Activated CD4-positive, alpha-beta T cell treated with anti-CD3 and anti-CD28 coated beads, Interleukin-2, amount 10 ng/mL, durations not matched to agents 7 days and 5 days (primary cell): ENCODE measurements around the gene PTCRA. TPM values are rescaled to one million over a fixed set of nuclear protein-coding genes. Genes with fewer than 3 reads are reported as not detected.

ENCODE experiments used
- CTCF ChIA-PET: fragments of 350-600 bp; sonication (Branson Sonifier 250); formaldehyde crosslinking; loops from one replicate; lab custom pipeline; 2021; ENCODE audit warnings: antibody characterized with exemption; lab: Charles Lee
- POLR2A ChIA-PET: fragments of 350-600 bp; sonication (Branson Sonifier 250); formaldehyde crosslinking; loops from one replicate; lab custom pipeline; 2021; ENCODE audit warnings: antibody characterized with exemption; lab: Charles Lee
- DNase-seq: peaks from one replicate; pipeline ENCODE4 v3.0.0-alpha.2; 2020
- H3K27ac Mint-ChIP-seq: one replicate; pipeline ENCODE4 v1.8.0; 2021; ENCODE audit warnings: mild to moderate bottlenecking, moderate library complexity, mixed read lengths
- H3K27me3 Mint-ChIP-seq: one replicate; pipeline ENCODE4 v1.8.0; 2021; ENCODE audit warnings: mixed read lengths
- H3K36me3 Mint-ChIP-seq: one replicate; pipeline ENCODE4 v1.8.0; 2021; ENCODE audit warnings: low read depth, mixed read lengths
- H3K4me1 Mint-ChIP-seq: one replicate; pipeline ENCODE4 v1.8.0; 2021; ENCODE audit warnings: mixed read lengths
- H3K4me3 Mint-ChIP-seq: one replicate; pipeline ENCODE4 v1.8.0; 2021; ENCODE audit warnings: mild to moderate bottlenecking, moderate library complexity, mixed read lengths
- H3K9me3 Mint-ChIP-seq: one replicate; pipeline ENCODE4 v1.8.0; 2021; ENCODE audit warnings: mixed read lengths
- total RNA-seq, 2 experiments: library from RNA; stranded (reverse); gene quantifications; one replicate each; pipeline ENCODE4 v1.2.3, GENCODE V29; 2021

PTCRA gene
- total RNA-seq, 2 experiments from 2014 or later: not detected

GRCh38 chr6:42960243-42961019, 44.6 kb downstream of the PTCRA start, which contains the start of gene GNMT:
Gene GNMT (plus strand): TSS chr6:42960754. CDS start chr6:42960768, 14 bp downstream.
- Mint-ChIP-seq H3K9me3 (no peaks in the 10 kb centered on the region), H3K27me3 (peaks cover 4% of the 10 kb centered on the region), H3K27ac (no peak within 1 kb of the TSS), H3K4me1 (peaks cover 10% of the 10 kb centered on the region), H3K36me3 (peaks cover 8% of the 10 kb centered on the region), H3K4me3 (peak within 1 kb of the TSS; percentile 40)
- ChIA-PET CTCF (interaction anchor here (0.5 to 2.0 kb wide), 8 partner anchors 10 to 358 kb away, joined by 3 to 7 read pairs (median 4); no protein-coding TSS in a partner anchor), POLR2A (no interaction called here)
- peak; percentile 27 for DNase-seq

GRCh38 chr6:42961020-42961470, 45.2 kb downstream of the PTCRA start:
- CTCF ChIA-PET: interaction anchor here (0.6 to 2.0 kb wide), 6 partner anchors 10 to 358 kb away, joined by 3 to 7 read pairs (median 4); partner anchors contain the start of gene PEX6
- H3K4me3 Mint-ChIP-seq: no peak overlapping the region

GRCh38 chr6:42962096-42962495, 46.2 kb downstream of the PTCRA start:
- H3K9me3 Mint-ChIP-seq: no peaks in the 10 kb centered on the region
- ChIA-PET CTCF (interaction anchor here (0.9 to 1.3 kb wide), 2 partner anchors 17 to 18 kb away, joined by 3 to 5 read pairs; partner anchors contain the start of gene PEX6), POLR2A (no interaction called here)
- no peak overlapping the region for H3K27ac Mint-ChIP-seq
- H3K4me3 Mint-ChIP-seq: no peak overlapping the region
- H3K27me3 Mint-ChIP-seq: peaks cover 4% of the 10 kb centered on the region
- peaks cover 10% of the 10 kb centered on the region for H3K4me1 Mint-ChIP-seq
- peaks cover 10% of the 10 kb centered on the region for H3K36me3 Mint-ChIP-seq
- DNase-seq: no peak

More at GRCh38 chr6:42961020-42961470, 45.2 kb downstream of the PTCRA start:
- Mint-ChIP-seq H3K27ac (no peak overlapping the region), H3K4me1 (peaks cover 10% of the 10 kb centered on the region), H3K27me3 (peaks cover 4% of the 10 kb centered on the region), H3K9me3 (no peaks in the 10 kb centered on the region), H3K36me3 (peaks cover 10% of the 10 kb centered on the region)
- POLR2A ChIA-PET: no interaction called here
- DNase-seq: no peak

GRCh38 chr6:42962502-42963178, 46.8 kb downstream of the PTCRA start:
- DNase-seq: no peak
- peaks cover 10% of the 10 kb centered on the region for H3K4me1 Mint-ChIP-seq
- no peak overlapping the region for H3K4me3 Mint-ChIP-seq
- H3K27me3 Mint-ChIP-seq: peaks cover 4% of the 10 kb centered on the region
- H3K9me3 Mint-ChIP-seq: no peaks in the 10 kb centered on the region
- H3K27ac Mint-ChIP-seq: no peak overlapping the region
- peaks cover 11% of the 10 kb centered on the region for H3K36me3 Mint-ChIP-seq
- POLR2A ChIA-PET: no interaction called here
- CTCF ChIA-PET: interaction anchor here (0.9 to 1.3 kb wide), 2 partner anchors 16 to 18 kb away, joined by 3 to 5 read pairs; partner anchors contain the start of gene PEX6

- CTCF ChIA-PET: interaction anchor here (0.9 kb wide), 1 partner anchor 49 kb away, joined by 3 read pairs; no protein-coding TSS in a partner anchor
- no peak overlapping the region for H3K27ac Mint-ChIP-seq
- POLR2A ChIA-PET: no interaction called here
- no peaks in the 10 kb centered on the region for H3K9me3 Mint-ChIP-seq
- H3K4me3 Mint-ChIP-seq: no peak overlapping the region
- peaks cover 11% of the 10 kb centered on the region for H3K36me3 Mint-ChIP-seq
- H3K4me1 Mint-ChIP-seq: peaks cover 10% of the 10 kb centered on the region
- H3K27me3 Mint-ChIP-seq: peaks cover 4% of the 10 kb centered on the region
- DNase-seq: no peak
Measured at GRCh38 chr6:42963179-42963854, 47.5 kb downstream of the PTCRA start.

- peaks cover 10% of the 10 kb centered on the region for H3K4me1 Mint-ChIP-seq
- H3K4me3 Mint-ChIP-seq: no peak overlapping the region
- POLR2A ChIA-PET: no interaction called here
- CTCF ChIA-PET: interaction anchor here (0.7 to 1.4 kb wide), 4 partner anchors 16 to 53 kb away, joined by 3 to 4 read pairs (median 3); partner anchors contain the start of gene PEX6
- no peaks in the 10 kb centered on the region for H3K9me3 Mint-ChIP-seq
- peaks cover 11% of the 10 kb centered on the region for H3K36me3 Mint-ChIP-seq
- H3K27me3 Mint-ChIP-seq: peaks cover 4% of the 10 kb centered on the region
- peak overlapping the region; percentile 31 for H3K27ac Mint-ChIP-seq
- DNase-seq: peak; percentile 55
Measured at GRCh38 chr6:42963855-42964605, 48.2 kb downstream of the PTCRA start.

GRCh38 chr6:42966571-42966970, 50.7 kb downstream of the PTCRA start:
- Mint-ChIP-seq H3K27ac (no peak overlapping the region), H3K4me1 (no peaks in the 10 kb centered on the region), H3K9me3 (no peaks in the 10 kb centered on the region), H3K27me3 (no peaks in the 10 kb centered on the region), H3K4me3 (no peak overlapping the region), H3K36me3 (peaks cover 11% of the 10 kb centered on the region)
- DNase-seq: no peak
- POLR2A ChIA-PET: no interaction called here
- CTCF ChIA-PET: interaction anchor here (0.6 to 0.7 kb wide), 2 partner anchors 177 to 660 kb away, joined by 3 read pairs; no protein-coding TSS in a partner anchor

- ChIA-PET CTCF (interaction anchor here (0.6 to 0.7 kb wide), 2 partner anchors 46 to 659 kb away, joined by 3 to 4 read pairs; no protein-coding TSS in a partner anchor), POLR2A (no interaction called here)
- peaks cover 9% of the 10 kb centered on the region for H3K36me3 Mint-ChIP-seq
- no peaks in the 10 kb centered on the region for H3K9me3 Mint-ChIP-seq
- no peak overlapping the region for H3K4me3 Mint-ChIP-seq
- H3K4me1 Mint-ChIP-seq: no peaks in the 10 kb centered on the region
- H3K27me3 Mint-ChIP-seq: no peaks in the 10 kb centered on the region
- no peak overlapping the region for H3K27ac Mint-ChIP-seq
- DNase-seq: no peak
Measured at GRCh38 chr6:42967228-42967627, 51.4 kb downstream of the PTCRA start.

GRCh38 chr6:42968126-42968701, 52.4 kb downstream of the PTCRA start:
- CTCF ChIA-PET: no interaction called here

GRCh38 chr6:42968783-42969182, 52.9 kb downstream of the PTCRA start:
- Mint-ChIP-seq H3K27ac (no peak overlapping the region), H3K36me3 (peaks cover 9% of the 10 kb centered on the region), H3K27me3 (no peaks in the 10 kb centered on the region), H3K9me3 (no peaks in the 10 kb centered on the region), H3K4me1 (no peaks in the 10 kb centered on the region), H3K4me3 (no peak overlapping the region)
- ChIA-PET CTCF (no interaction called here), POLR2A (no interaction called here)
- no peak for DNase-seq

More at GRCh38 chr6:42968126-42968701, 52.4 kb downstream of the PTCRA start:
- Mint-ChIP-seq H3K4me3 (no peak overlapping the region), H3K36me3 (peaks cover 8% of the 10 kb centered on the region), H3K27me3 (no peaks in the 10 kb centered on the region), H3K27ac (no peak overlapping the region), H3K4me1 (no peaks in the 10 kb centered on the region), H3K9me3 (no peaks in the 10 kb centered on the region)
- POLR2A ChIA-PET: no interaction called here
- DNase-seq: no peak

- H3K4me3 Mint-ChIP-seq: no peak overlapping the region
- POLR2A ChIA-PET: no interaction called here
- H3K4me1 Mint-ChIP-seq: peaks cover 2% of the 10 kb centered on the region
- CTCF ChIA-PET: no interaction called here
- no peak for DNase-seq
- H3K27me3 Mint-ChIP-seq: no peaks in the 10 kb centered on the region
- no peak overlapping the region for H3K27ac Mint-ChIP-seq
- peaks cover 11% of the 10 kb centered on the region for H3K36me3 Mint-ChIP-seq
- H3K9me3 Mint-ChIP-seq: no peaks in the 10 kb centered on the region
Measured at GRCh38 chr6:42969431-42969830, 53.6 kb downstream of the PTCRA start.
